Activated CD4-positive, alpha-beta T cell treated with anti-CD3 and anti-CD28 coated beads, Interleukin-2, Interleukin-6, amounts not matched to agents 100 ng/mL and 50 ng/mL, durations not matched to agents 16 hours and 8 hours (primary cell): ENCODE data around the gene SGPP1.
A peak's percentile ranks its signal among the peaks of the same experiment; 100 is the strongest.
"Not testable (repeated sequence)": the region's sequence is repeated elsewhere in the genome, so short reads cannot be mapped to it uniquely, and the experiment has no call there.

Experiments
- DNase-seq: peaks from one replicate; pipeline ENCODE4 v3.0.0-alpha.2; 2020

The SGPP1 gene

GRCh38 chr14:63672417-63673180 lies 55.3 kb downstream of the SGPP1 start:
- DNase-seq = no peak

- no peak for DNase-seq
These were observed 55.9 kb downstream of the SGPP1 start for GRCh38 chr14:63671987-63672386.

- DNase-seq = no peak
These were observed 57.2 kb downstream of the SGPP1 start for GRCh38 chr14:63670692-63671091.

- no peak for DNase-seq
These were observed 61.5 kb downstream of the SGPP1 start for GRCh38 chr14:63666335-63666734.

- DNase-seq = no peak
These were observed 64.2 kb downstream of the SGPP1 start for GRCh38 chr14:63663428-63664341.

GRCh38 chr14:63662776-63663175 lies 65.1 kb downstream of the SGPP1 start:
- no peak for DNase-seq

- DNase-seq = not testable (repeated sequence)
These were observed 66.0 kb downstream of the SGPP1 start for GRCh38 chr14:63661881-63662280.

GRCh38 chr14:63659726-63660125 lies 68.1 kb downstream of the SGPP1 start:
- no peak for DNase-seq

GRCh38 chr14:63656194-63656593 lies 71.7 kb downstream of the SGPP1 start:
- DNase-seq = no peak

GRCh38 chr14:63654936-63655335 lies 72.9 kb downstream of the SGPP1 start:
- DNase-seq = no peak

- no peak for DNase-seq
These were observed 73.5 kb downstream of the SGPP1 start for GRCh38 chr14:63654346-63654745.

GRCh38 chr14:63652406-63652805 lies 75.5 kb downstream of the SGPP1 start:
- DNase-seq = peak; percentile 35

GRCh38 chr14:63650256-63650952 lies 77.5 kb downstream of the SGPP1 start:
- DNase-seq = peak; percentile 56

- no peak for DNase-seq
These were observed 80.0 kb downstream of the SGPP1 start for GRCh38 chr14:63647696-63648410.

GRCh38 chr14:63644741-63645140 lies 83.1 kb downstream of the SGPP1 start:
- peak; percentile 4 for DNase-seq

- DNase-seq = no peak
These were observed 85.0 kb downstream of the SGPP1 start for GRCh38 chr14:63642656-63643382.

GRCh38 chr14:63642229-63642611 lies 85.6 kb downstream of the SGPP1 start:
- DNase-seq = peak; percentile 92

GRCh38 chr14:63641473-63642228 lies 86.2 kb downstream of the SGPP1 start, which contains the start of gene WDR89:
Gene WDR89 (minus strand): TSS chr14:63641871. CDS start chr14:63599942, 41,929 bp downstream.
- peak; percentile 98 for DNase-seq

GRCh38 chr14:63638493-63638892 lies 89.4 kb downstream of the SGPP1 start:
- no peak for DNase-seq

GRCh38 chr14:63636094-63636635 lies 91.7 kb downstream of the SGPP1 start:
- DNase-seq = not testable (repeated sequence)
